DMS79 (cell line): ENCODE results near the gene RCBTB1.
"Not testable (repeated sequence)": the region's sequence is repeated elsewhere in the genome, so short reads cannot be mapped to it uniquely, and the experiment has no call there.

ENCODE experiments used
- DNase-seq: peaks from one replicate; lab custom pipeline; 2025; lab: John Stamatoyannopoulos, UW

RCBTB1 gene

GRCh38 chr13:49604570-49604969 is 19.2 kb upstream of the RCBTB1 start:
- no peak for DNase-seq

- not testable (repeated sequence) for DNase-seq
Observed at GRCh38 chr13:49602615-49603014, 17.3 kb upstream of the RCBTB1 start.

- DNase-seq, result no peak
Observed at GRCh38 chr13:49602005-49602404, 16.6 kb upstream of the RCBTB1 start.

GRCh38 chr13:49597043-49597641 is 11.8 kb upstream of the RCBTB1 start:
- no peak for DNase-seq

- DNase-seq, result no peak
Observed at GRCh38 chr13:49596221-49596620, 10.9 kb upstream of the RCBTB1 start.

GRCh38 chr13:49594576-49594975 is 9.2 kb upstream of the RCBTB1 start:
- no peak for DNase-seq

GRCh38 chr13:49593876-49594275 is 8.5 kb upstream of the RCBTB1 start:
- not testable (repeated sequence) for DNase-seq

GRCh38 chr13:49590714-49591113 is 5.4 kb upstream of the RCBTB1 start:
- not testable (repeated sequence) for DNase-seq

GRCh38 chr13:49587311-49587847 is 2.0 kb upstream of the RCBTB1 start:
- DNase-seq, result no peak

- DNase-seq, result no peak
Observed at GRCh38 chr13:49586717-49587116, 1.4 kb upstream of the RCBTB1 start.

- no peak for DNase-seq
Observed at GRCh38 chr13:49584771-49585182, 581 bp downstream of the RCBTB1 start.

GRCh38 chr13:49580980-49581680 is 4.2 kb downstream of the RCBTB1 start:
- no peak for DNase-seq

- DNase-seq, result no peak
Observed at GRCh38 chr13:49579501-49579900, 5.9 kb downstream of the RCBTB1 start.

- no peak for DNase-seq
Observed at GRCh38 chr13:49571299-49572240, 13.8 kb downstream of the RCBTB1 start.

GRCh38 chr13:49569993-49570689 is 15.2 kb downstream of the RCBTB1 start:
- no peak for DNase-seq

- no peak for DNase-seq
Observed at GRCh38 chr13:49567491-49567890, 17.9 kb downstream of the RCBTB1 start.

GRCh38 chr13:49566461-49566860 is 18.9 kb downstream of the RCBTB1 start:
- no peak for DNase-seq

- DNase-seq, result not testable (repeated sequence)
Observed at GRCh38 chr13:49565461-49565860, 19.9 kb downstream of the RCBTB1 start.

GRCh38 chr13:49563516-49563915 is 21.8 kb downstream of the RCBTB1 start:
- DNase-seq, result no peak

- no peak for DNase-seq
Observed at GRCh38 chr13:49561062-49561410, 24.3 kb downstream of the RCBTB1 start.

GRCh38 chr13:49560270-49561061 is 24.9 kb downstream of the RCBTB1 start:
- no peak for DNase-seq
